HG03280 (cell line): ENCODE data around the gene SPI1.

ENCODE experiments used
- ATAC-seq: cut with Tn5 transposase; IDR thresholded peaks from one replicate; pipeline ENCODE4 v1.9.1; 2021; ENCODE audit warnings: mild to moderate bottlenecking, moderate library complexity; ENCODE audit not compliant: unreplicated experiment

SPI1 gene

GRCh38 chr11:47378010-47378835, at the start of gene SPI1:
TSS of gene SPI1 (minus strand) at chr11:47378547. CDS start at chr11:47378353, 194 bp downstream.
- peak; percentile 82 for ATAC-seq

GRCh38 chr11:47426062-47426956, 48.0 kb upstream of the SPI1 start, which contains the start of gene PSMC3:
TSS of gene PSMC3 (minus strand) at chr11:47426439. CDS start at chr11:47426279, 160 bp downstream.
- peak; percentile 92 for ATAC-seq

- no peak for ATAC-seq
Measured at GRCh38 chr11:47425611-47426010, 47.3 kb upstream of the SPI1 start.

- no peak for ATAC-seq
Measured at GRCh38 chr11:47418454-47419259, 40.3 kb upstream of the SPI1 start.

- ATAC-seq = no peak
Measured at GRCh38 chr11:47417712-47418111, 39.4 kb upstream of the SPI1 start.

GRCh38 chr11:47415949-47416472, 37.7 kb upstream of the SPI1 start:
- no peak for ATAC-seq

GRCh38 chr11:47415091-47415854, 36.9 kb upstream of the SPI1 start:
- ATAC-seq = no peak

GRCh38 chr11:47414685-47415070, 36.3 kb upstream of the SPI1 start:
- no peak for ATAC-seq

- ATAC-seq = no peak
Measured at GRCh38 chr11:47413908-47414684, 35.7 kb upstream of the SPI1 start.

- ATAC-seq = no peak
Measured at GRCh38 chr11:47413351-47413750, 35.0 kb upstream of the SPI1 start.

GRCh38 chr11:47411884-47412746, 33.8 kb upstream of the SPI1 start:
- no peak for ATAC-seq

GRCh38 chr11:47410370-47411264, 32.3 kb upstream of the SPI1 start:
- no peak for ATAC-seq

- ATAC-seq = no peak
Measured at GRCh38 chr11:47409440-47410369, 31.4 kb upstream of the SPI1 start.

GRCh38 chr11:47408598-47409439, 30.5 kb upstream of the SPI1 start:
- ATAC-seq = no peak
